Measurements from ENCODE around the gene AARSD1. TPM values are rescaled to one million over a fixed set of nuclear protein-coding genes. Genes with fewer than 3 reads are reported as not detected.
"Not testable (repeated sequence)": the region's sequence is repeated elsewhere in the genome, so short reads cannot be mapped to it uniquely, and the experiment has no call there.

AARSD1 gene
- total RNA-seq, 1 donor from 2014 or later = 59.3 TPM

- DNase-seq (ENCODE audit: low spot score, unreplicated experiment) = no peak
- no peaks in the 10 kb centered on the region for H3K36me3 Mint-ChIP-seq (ENCODE audit: insufficient read depth)
- no peaks in the 10 kb centered on the region for H3K9me3 Mint-ChIP-seq (ENCODE audit: low read depth)
- H3K4me3 Mint-ChIP-seq (ENCODE audit: low read depth) = no peak overlapping the region
- H3K27me3 Mint-ChIP-seq = no peaks in the 10 kb centered on the region
- H3K27ac Mint-ChIP-seq = peak overlapping the region; percentile 41
- no peak for TF ChIP-seq CTCF (IDR thresholded peaks at IDR 0.05; ENCODE audit: unreplicated experiment)
- peaks cover 27% of the 10 kb centered on the region for H3K4me1 Mint-ChIP-seq (ENCODE audit: low read depth)
Observed at GRCh38 chr17:42917236-42917603, 47.0 kb downstream of the AARSD1 start.

- not testable (repeated sequence) for H3K27me3 Mint-ChIP-seq; DNase-seq (ENCODE audit: low spot score, unreplicated experiment); H3K36me3 Mint-ChIP-seq (ENCODE audit: insufficient read depth); H3K27ac Mint-ChIP-seq; H3K9me3 Mint-ChIP-seq (ENCODE audit: low read depth); H3K4me3 Mint-ChIP-seq (ENCODE audit: low read depth)
- peaks cover 27% of the 10 kb centered on the region for H3K4me1 Mint-ChIP-seq (ENCODE audit: low read depth)
Observed at GRCh38 chr17:42916388-42917235, 47.6 kb downstream of the AARSD1 start.

DNA sequence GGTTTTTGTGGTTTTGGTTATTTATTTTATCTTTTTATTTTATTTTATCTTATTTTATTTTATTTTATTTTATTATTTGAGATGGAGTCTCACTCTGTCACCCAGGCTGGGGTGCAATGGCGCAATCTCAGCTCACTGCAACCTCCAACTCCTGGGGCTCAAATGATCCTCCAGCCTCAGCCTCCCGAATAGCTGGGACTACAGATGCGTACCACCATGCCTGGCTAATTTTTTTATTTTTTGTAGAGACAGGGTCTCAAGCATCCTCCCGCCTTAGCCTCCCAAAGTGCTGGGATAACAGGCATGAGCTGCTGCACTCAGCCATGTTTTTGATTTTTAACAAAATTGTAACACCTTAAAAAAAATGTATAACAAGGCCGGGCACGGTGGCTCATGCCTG, 49.0 kb downstream of the AARSD1 start:
- H3K36me3 Mint-ChIP-seq (ENCODE audit: insufficient read depth); H3K27ac Mint-ChIP-seq; H3K9me3 Mint-ChIP-seq (ENCODE audit: low read depth); DNase-seq (ENCODE audit: low spot score, unreplicated experiment); H3K4me3 Mint-ChIP-seq (ENCODE audit: low read depth); H3K27me3 Mint-ChIP-seq: not testable (repeated sequence)
- H3K4me1 Mint-ChIP-seq (ENCODE audit: low read depth) = peaks cover 21% of the 10 kb centered on the region

GRCh38 chr17:42913981-42914617, 50.2 kb downstream of the AARSD1 start:
- Mint-ChIP-seq H3K9me3 (ENCODE audit: low read depth) (no peaks in the 10 kb centered on the region), H3K4me1 (ENCODE audit: low read depth) (peaks cover 13% of the 10 kb centered on the region), H3K27me3 (peaks cover 7% of the 10 kb centered on the region), H3K4me3 (ENCODE audit: low read depth) (no peak overlapping the region), H3K36me3 (ENCODE audit: insufficient read depth) (no peaks in the 10 kb centered on the region), H3K27ac (no peak overlapping the region)
- TF ChIP-seq CTCF (IDR thresholded peaks at IDR 0.05; ENCODE audit: unreplicated experiment) = no peak
- DNase-seq (ENCODE audit: low spot score, unreplicated experiment) = no peak

DNA sequence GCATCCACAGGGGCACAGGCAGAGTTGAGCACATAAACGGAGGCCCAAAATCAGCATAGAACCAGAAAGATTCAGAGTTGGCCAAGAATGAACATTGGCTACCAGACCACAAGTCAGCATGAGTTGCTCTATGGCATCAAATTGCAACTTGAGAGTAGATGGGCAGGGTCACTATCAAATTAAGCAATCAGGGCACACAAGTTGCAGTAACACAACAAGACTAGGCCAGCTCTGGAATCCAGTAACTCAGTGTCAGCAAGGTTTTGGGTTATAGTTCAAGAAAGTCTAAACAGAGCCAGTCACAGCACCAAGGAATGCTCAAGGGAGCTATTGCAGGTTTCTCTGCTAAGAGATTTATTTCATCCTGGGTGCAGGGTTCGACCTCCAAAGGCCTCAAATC, 50.7 kb downstream of the AARSD1 start:
- H3K9me3 Mint-ChIP-seq (ENCODE audit: low read depth) = no peaks in the 10 kb centered on the region
- H3K4me3 Mint-ChIP-seq (ENCODE audit: low read depth) = no peak overlapping the region
- H3K4me1 Mint-ChIP-seq (ENCODE audit: low read depth) = peaks cover 8% of the 10 kb centered on the region
- no peak for TF ChIP-seq CTCF (IDR thresholded peaks at IDR 0.05; ENCODE audit: unreplicated experiment)
- H3K27me3 Mint-ChIP-seq = peaks cover 7% of the 10 kb centered on the region
- H3K36me3 Mint-ChIP-seq (ENCODE audit: insufficient read depth) = no peaks in the 10 kb centered on the region
- no peak overlapping the region for H3K27ac Mint-ChIP-seq
- DNase-seq (ENCODE audit: low spot score, unreplicated experiment) = no peak

DNA sequence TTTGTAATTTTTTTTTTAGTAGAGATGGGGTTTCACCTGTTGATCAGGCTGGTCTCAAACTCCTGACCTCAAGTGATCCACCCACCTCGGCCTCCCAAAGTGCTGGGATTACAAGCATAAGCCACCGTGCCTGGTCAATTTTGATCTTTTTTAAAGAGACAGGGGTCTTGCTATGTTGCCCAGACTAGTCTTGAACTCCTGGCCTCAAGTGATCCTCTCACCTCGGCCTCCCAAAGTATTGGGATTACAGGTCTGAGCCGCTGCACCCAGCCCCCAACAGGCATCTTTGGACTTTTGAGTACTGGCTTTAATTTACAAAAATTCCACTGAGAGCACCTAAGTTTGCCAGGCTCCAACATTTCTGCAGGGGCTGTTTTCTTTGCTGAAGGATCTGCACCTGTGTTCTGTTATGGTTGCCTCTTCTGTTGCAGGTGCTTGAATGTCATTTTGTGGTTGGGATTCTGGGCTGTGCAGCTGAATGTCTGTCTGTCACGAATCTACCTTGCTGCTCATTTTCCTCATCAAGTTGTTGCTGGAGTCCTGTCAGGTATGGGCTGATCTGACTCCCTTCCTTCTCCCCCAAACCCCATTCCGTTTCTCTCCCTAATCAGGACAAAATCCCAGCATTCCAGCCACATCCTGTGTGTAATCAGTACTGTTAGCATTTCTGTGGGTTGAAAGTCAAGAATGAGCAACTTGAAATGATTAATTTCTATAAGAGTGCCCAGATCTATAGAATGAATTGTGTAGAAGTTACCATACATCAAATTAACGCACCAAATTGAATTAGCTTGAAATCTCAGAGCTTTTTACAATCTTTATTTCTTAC, 55.2 kb downstream of the AARSD1 start:
- Mint-ChIP-seq H3K4me1 (ENCODE audit: low read depth) (peaks cover 3% of the 10 kb centered on the region), H3K4me3 (ENCODE audit: low read depth) (no peak overlapping the region), H3K27ac (no peak overlapping the region), H3K27me3 (peaks cover 12% of the 10 kb centered on the region), H3K9me3 (ENCODE audit: low read depth) (no peaks in the 10 kb centered on the region), H3K36me3 (ENCODE audit: insufficient read depth) (no peaks in the 10 kb centered on the region)
- DNase-seq (ENCODE audit: low spot score, unreplicated experiment) = no peak
- TF ChIP-seq CTCF (IDR thresholded peaks at IDR 0.05; ENCODE audit: unreplicated experiment) = no peak
